MCF 10A (cell line): ENCODE results near the gene KLHL35. TPM values are rescaled to one million over a fixed set of nuclear protein-coding genes. Genes with fewer than 3 reads are reported as not detected.

ENCODE experiments used
- BruUV-seq: library from RNA; stranded (reverse); fragments of 400-500 nt; replicated peaks from 2 replicates; lab custom pipeline; 2021; lab: Mats Ljungman, UMichigan
- CTCF ChIA-PET: fragments of 300-600 bp; sonication (Branson Sonifier 250); formaldehyde crosslinking; extraction: SDS; loops from one replicate; lab custom pipeline; 2021; ENCODE audit warnings: antibody characterized with exemption, inconsistent platforms; lab: Yijun Ruan, JAX
- POLR2A ChIA-PET: fragments of 300-600, 350-650 bp; sonication (Branson Sonifier 250); formaldehyde crosslinking; extraction: SDS; loops from one replicate; lab custom pipeline; 2020; ENCODE audit warnings: antibody characterized with exemption, inconsistent platforms; lab: Yijun Ruan, JAX
- DNase-seq: peaks from one replicate; pipeline ENCODE4 v3.0.0-alpha.2; 2018; ENCODE audit not compliant: unreplicated experiment
- H3K27ac Mint-ChIP-seq: one replicate; pipeline ENCODE4 v1.8.0; 2022; ENCODE audit warnings: mild to moderate bottlenecking, low read depth, mixed read lengths; ENCODE audit not compliant: unreplicated experiment
- H3K27me3 Mint-ChIP-seq: one replicate; pipeline ENCODE4 v1.8.0; 2022; ENCODE audit warnings: mixed read lengths; ENCODE audit not compliant: insufficient read depth, unreplicated experiment
- H3K36me3 Mint-ChIP-seq: one replicate; pipeline ENCODE4 v1.8.0; 2022; ENCODE audit warnings: mild to moderate bottlenecking, moderate library complexity, mixed read lengths; ENCODE audit not compliant: insufficient read depth, unreplicated experiment
- H3K4me1 Mint-ChIP-seq: one replicate; pipeline ENCODE4 v1.8.0; 2022; ENCODE audit warnings: mixed read lengths; ENCODE audit not compliant: insufficient read depth, unreplicated experiment
- H3K4me3 Mint-ChIP-seq: one replicate; pipeline ENCODE4 v1.8.0; 2022; ENCODE audit warnings: mild to moderate bottlenecking, moderate library complexity, mixed read lengths; ENCODE audit not compliant: unreplicated experiment
- H3K9me3 Mint-ChIP-seq: one replicate; pipeline ENCODE4 v1.8.0; 2022; ENCODE audit warnings: mixed read lengths; ENCODE audit not compliant: unreplicated experiment
- CTCF ChIP-seq: fragments of 200-600 bp; IDR thresholded peaks from one replicate; pipeline ENCODE4 v1.8.0; 2022; ENCODE audit warnings: antibody characterized with exemption, mild to moderate bottlenecking; ENCODE audit not compliant: unreplicated experiment
- intact Hi-C: fragments of 100-400 bp; cut with micrococcal nuclease; formaldehyde crosslinking; loops from 2 replicates; pipeline ENCODE4 v1.14.1; 2022
- total RNA-seq: library from RNA; stranded (reverse); gene quantifications from 2 replicates; pipeline ENCODE4 v1.2.3, GENCODE V29; 2022

KLHL35 gene
- total RNA-seq, 1 experiment from 2014 or later = not detected

- ChIA-PET POLR2A (interaction anchor here (1.1 kb wide), 1 partner anchor 431 kb away, joined by 3 read pairs; no protein-coding TSS in a partner anchor), CTCF (interaction anchor here (1.1 to 2.2 kb wide), 3 partner anchors 14 to 102 kb away, joined by 3 to 11 read pairs (median 7); no protein-coding TSS in a partner anchor)
- DNase-seq = no peak
These were observed 2.1 kb downstream of the KLHL35 start for GRCh38 chr11:75430714-75431532.

GRCh38 chr11:75429902-75430713 is 2.9 kb downstream of the KLHL35 start:
- no peak for DNase-seq
- peaks cover 6% of the 10 kb centered on the region for H3K36me3 Mint-ChIP-seq
- no peaks in the 10 kb centered on the region for H3K4me1 Mint-ChIP-seq
- no peak overlapping the region for H3K27ac Mint-ChIP-seq
- TF ChIP-seq CTCF = no peak
- no TSS peak for BruUV-seq
- no peaks in the 10 kb centered on the region for H3K9me3 Mint-ChIP-seq
- ChIA-PET POLR2A (interaction anchor here (0.7 to 2.6 kb wide), 3 partner anchors 30 to 761 kb away, joined by 3 to 10 read pairs (median 4); no protein-coding TSS in a partner anchor), CTCF (no interaction called here)
- intact Hi-C loops = no loop called here
- no peak overlapping the region for H3K4me3 Mint-ChIP-seq
- peaks cover 33% of the 10 kb centered on the region for H3K27me3 Mint-ChIP-seq

More at GRCh38 chr11:75430714-75431532, 2.1 kb downstream of the KLHL35 start:
- H3K27me3 Mint-ChIP-seq = peaks cover 33% of the 10 kb centered on the region
- H3K36me3 Mint-ChIP-seq = peaks cover 6% of the 10 kb centered on the region
- H3K9me3 Mint-ChIP-seq = no peaks in the 10 kb centered on the region
- no peaks in the 10 kb centered on the region for H3K4me1 Mint-ChIP-seq
- intact Hi-C loops = no loop called here
- H3K27ac Mint-ChIP-seq = no peak overlapping the region
- H3K4me3 Mint-ChIP-seq = no peak overlapping the region
- no peak for TF ChIP-seq CTCF
- no TSS peak for BruUV-seq

DNA sequence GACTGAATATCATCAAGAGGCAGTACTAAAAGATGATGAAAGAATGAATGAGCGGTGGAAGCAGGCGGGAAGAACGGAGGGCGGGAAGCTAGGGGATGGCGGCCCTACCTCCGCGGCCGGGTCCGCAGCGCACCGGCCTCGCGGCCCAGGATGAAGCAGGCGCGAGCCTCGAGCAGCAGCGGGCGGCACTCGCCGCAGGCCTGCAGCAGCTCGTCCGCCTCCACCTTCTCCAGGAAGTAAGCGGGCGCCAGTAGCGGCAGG is 3.4 kb downstream of the KLHL35 start:
- Mint-ChIP-seq H3K27me3 (peaks cover 33% of the 10 kb centered on the region), H3K9me3 (no peaks in the 10 kb centered on the region), H3K27ac (no peak overlapping the region), H3K4me1 (no peaks in the 10 kb centered on the region), H3K36me3 (peaks cover 6% of the 10 kb centered on the region), H3K4me3 (peak overlapping the region; percentile 76)
- intact Hi-C loops = no loop called here
- ChIA-PET POLR2A (interaction anchor here (0.7 to 2.6 kb wide), 2 partner anchors 29 to 761 kb away, joined by 4 to 10 read pairs; no protein-coding TSS in a partner anchor), CTCF (interaction anchor here (0.7 kb wide), 1 partner anchor 102 kb away, joined by 3 read pairs; no protein-coding TSS in a partner anchor)
- TF ChIP-seq CTCF = no peak
- BruUV-seq = no TSS peak
- DNase-seq = no peak
